Osteoblast (primary cell): ENCODE data around the gene PLXNC1. TPM values are rescaled to one million over a fixed set of nuclear protein-coding genes. Genes with fewer than 3 reads are reported as not detected.

Source experiments
- DNase-seq: peaks from one replicate; pipeline ENCODE4 v3.0.0; 2011; ENCODE audit warnings: low spot score, mixed read lengths; ENCODE audit not compliant: insufficient read length; ENCODE audit errors: missing footprints
- H2AFZ ChIP-seq: 2 replicates; pipeline ENCODE4 v1.6.0; 2011; ENCODE audit warnings: mild to moderate bottlenecking, low read length
- H3K27ac ChIP-seq: 2 replicates; pipeline ENCODE4 v1.5.1; 2011; ENCODE audit warnings: mild to moderate bottlenecking, low read depth, low read length, moderate library complexity
- H3K27me3 ChIP-seq: 2 replicates; pipeline ENCODE4 v1.6.0; 2012; ENCODE audit warnings: mild to moderate bottlenecking, control low read depth, inconsistent platforms, low read length, moderate library complexity; ENCODE audit not compliant: insufficient read depth
- H3K36me3 ChIP-seq: 2 replicates; pipeline ENCODE4 v1.5.1; 2011; ENCODE audit warnings: mild to moderate bottlenecking, low read length, control low read depth, moderate library complexity; ENCODE audit not compliant: insufficient read depth
- H3K4me1 ChIP-seq: 2 replicates; pipeline ENCODE4 v1.5.1; 2011; ENCODE audit warnings: mild to moderate bottlenecking, low read length, control low read depth, moderate library complexity; ENCODE audit not compliant: insufficient read depth
- H3K4me2 ChIP-seq: 2 replicates; pipeline ENCODE4 v1.6.0; 2011; ENCODE audit warnings: mild to moderate bottlenecking, low read length; ENCODE audit not compliant: insufficient read depth
- H3K4me3 ChIP-seq: fragments of 200-600 bp; sonication (generic); 3 replicates; pipeline ENCODE4 v1.5.1; 2012; ENCODE audit warnings: mild to moderate bottlenecking, low read length, inconsistent platforms; ENCODE audit not compliant: insufficient read depth
- H3K79me2 ChIP-seq: 2 replicates; pipeline ENCODE4 v1.6.0; 2012; ENCODE audit warnings: mild to moderate bottlenecking, low read length, control low read depth, inconsistent platforms; ENCODE audit not compliant: insufficient read depth
- H3K9me3 ChIP-seq: 2 replicates; pipeline ENCODE4 v1.5.1; 2011; ENCODE audit warnings: low read depth, low read length, control low read depth
- H4K20me1 ChIP-seq: 2 replicates; pipeline ENCODE4 v1.6.0; 2012; ENCODE audit warnings: mild to moderate bottlenecking, low read length, control low read depth; ENCODE audit not compliant: insufficient read depth
- CTCF ChIP-seq: IDR thresholded peaks from 2 replicates; pipeline ENCODE4 v1.5.1; 2011; ENCODE audit warnings: mild to moderate bottlenecking, low read depth, low read length, moderate library complexity; ENCODE audit errors: extremely low read depth
- total RNA-seq: library from RNA; depleted of rRNA; stranded (reverse); fragments of >200 nt; gene quantifications from 2 replicates; pipeline ENCODE4 v1.2.3, GENCODE V29; 2012

Gene PLXNC1
- total RNA-seq, 1 donor = 3.3 TPM

- Histone ChIP-seq H4K20me1 (no peaks in the 10 kb centered on the region), H3K27ac (no peak overlapping the region), H3K27me3 (peaks cover 43% of the 10 kb centered on the region), H2AFZ (no peak overlapping the region), H3K4me2 (no peak overlapping the region), H3K4me1 (peaks cover 19% of the 10 kb centered on the region), H3K9me3 (no peaks in the 10 kb centered on the region), H3K79me2 (no peaks in the 10 kb centered on the region), H3K36me3 (no peaks in the 10 kb centered on the region), H3K4me3 (no peak overlapping the region)
- TF ChIP-seq CTCF = no peak
- DNase-seq = no peak
Observed at GRCh38 chr12:94169495-94169894, 21.1 kb downstream of the PLXNC1 start.

DNA sequence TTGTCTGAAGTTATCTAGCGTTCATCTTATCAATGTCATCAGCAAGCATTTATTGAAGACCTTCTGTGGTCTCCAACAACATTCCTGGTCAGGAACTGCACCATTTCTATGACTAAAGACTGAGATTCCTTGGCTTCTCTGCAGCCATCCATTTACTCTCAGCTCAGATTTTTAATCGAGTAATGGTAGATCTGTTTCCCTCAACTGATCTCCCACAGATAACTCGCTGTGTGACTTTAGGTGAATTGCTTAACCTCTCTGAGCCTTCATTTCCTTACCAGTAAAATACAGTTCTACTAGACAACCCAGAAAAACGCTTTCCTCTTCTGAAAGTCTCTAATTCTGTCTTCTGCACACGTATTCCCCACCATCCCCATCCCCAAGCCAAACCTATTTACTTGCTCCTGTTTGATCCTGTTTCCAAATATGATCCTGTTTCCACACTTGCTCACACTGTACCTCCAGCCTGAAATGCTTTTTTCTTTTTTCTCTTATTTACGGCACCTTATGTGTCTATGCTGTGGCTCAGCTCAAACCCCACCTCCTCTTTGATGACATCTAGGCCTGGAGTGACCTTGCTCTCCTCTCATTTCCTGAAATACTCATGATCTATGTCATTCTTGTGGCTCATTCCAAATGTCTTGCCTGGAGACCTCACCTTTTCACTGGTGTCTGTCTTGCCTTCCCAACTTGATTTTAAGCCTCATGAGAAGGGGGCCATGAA lies 21.8 kb downstream of the PLXNC1 start:
- H3K4me2 ChIP-seq = no peak overlapping the region
- H3K27ac ChIP-seq = no peak overlapping the region
- no peaks in the 10 kb centered on the region for H3K9me3 ChIP-seq
- DNase-seq = no peak
- H3K79me2 ChIP-seq = no peaks in the 10 kb centered on the region
- H3K4me3 ChIP-seq = no peak overlapping the region
- peaks cover 37% of the 10 kb centered on the region for H3K27me3 ChIP-seq
- H4K20me1 ChIP-seq = no peaks in the 10 kb centered on the region
- H2AFZ ChIP-seq = no peak overlapping the region
- H3K4me1 ChIP-seq = peaks cover 19% of the 10 kb centered on the region
- no peaks in the 10 kb centered on the region for H3K36me3 ChIP-seq
- TF ChIP-seq CTCF = no peak

GRCh38 chr12:94170690-94171594 lies 22.6 kb downstream of the PLXNC1 start:
- H3K27ac ChIP-seq = no peak overlapping the region
- H4K20me1 ChIP-seq = no peaks in the 10 kb centered on the region
- no peak overlapping the region for H3K4me3 ChIP-seq
- H3K4me2 ChIP-seq = no peak overlapping the region
- H3K4me1 ChIP-seq = peaks cover 23% of the 10 kb centered on the region
- no peak for DNase-seq
- H3K79me2 ChIP-seq = no peaks in the 10 kb centered on the region
- H3K27me3 ChIP-seq = peaks cover 29% of the 10 kb centered on the region
- H3K9me3 ChIP-seq = no peaks in the 10 kb centered on the region
- TF ChIP-seq CTCF = no peak
- H3K36me3 ChIP-seq = no peaks in the 10 kb centered on the region
- no peak overlapping the region for H2AFZ ChIP-seq

GRCh38 chr12:94171595-94171930 lies 23.2 kb downstream of the PLXNC1 start:
- H3K4me3 ChIP-seq = no peak overlapping the region
- H3K9me3 ChIP-seq = no peaks in the 10 kb centered on the region
- no peaks in the 10 kb centered on the region for H3K36me3 ChIP-seq
- H3K4me1 ChIP-seq = peaks cover 29% of the 10 kb centered on the region
- no peak overlapping the region for H3K27ac ChIP-seq
- H3K79me2 ChIP-seq = no peaks in the 10 kb centered on the region
- H3K27me3 ChIP-seq = peaks cover 28% of the 10 kb centered on the region
- no peak for DNase-seq
- H4K20me1 ChIP-seq = no peaks in the 10 kb centered on the region
- H3K4me2 ChIP-seq = no peak overlapping the region
- no peak for TF ChIP-seq CTCF
- no peak overlapping the region for H2AFZ ChIP-seq
